Measurements from ENCODE around the gene BORA.
"Not testable (repeated sequence)": the region's sequence is repeated elsewhere in the genome, so short reads cannot be mapped to it uniquely, and the experiment has no call there.

DNA sequence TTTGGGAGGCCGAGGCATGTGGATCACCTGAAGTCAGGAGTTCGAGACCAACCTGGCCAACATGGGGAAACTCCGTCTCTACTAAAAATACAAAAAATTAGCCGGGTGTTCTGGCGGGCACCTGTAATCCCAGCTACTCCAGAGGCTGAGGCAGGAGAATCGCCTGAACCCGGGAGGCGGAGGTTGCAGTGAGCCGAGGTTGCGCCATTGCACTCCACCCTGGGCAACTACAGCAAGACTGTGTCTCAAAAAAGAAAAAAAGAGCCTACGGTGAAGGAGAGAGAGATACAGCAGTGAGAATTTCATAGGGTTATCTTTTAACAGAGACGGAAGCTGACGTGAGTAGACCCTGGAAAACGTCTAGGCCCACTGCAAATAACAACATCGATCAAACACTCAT lies 1.5 kb upstream of the BORA start:
- TF ChIP-seq, protein P1, sequence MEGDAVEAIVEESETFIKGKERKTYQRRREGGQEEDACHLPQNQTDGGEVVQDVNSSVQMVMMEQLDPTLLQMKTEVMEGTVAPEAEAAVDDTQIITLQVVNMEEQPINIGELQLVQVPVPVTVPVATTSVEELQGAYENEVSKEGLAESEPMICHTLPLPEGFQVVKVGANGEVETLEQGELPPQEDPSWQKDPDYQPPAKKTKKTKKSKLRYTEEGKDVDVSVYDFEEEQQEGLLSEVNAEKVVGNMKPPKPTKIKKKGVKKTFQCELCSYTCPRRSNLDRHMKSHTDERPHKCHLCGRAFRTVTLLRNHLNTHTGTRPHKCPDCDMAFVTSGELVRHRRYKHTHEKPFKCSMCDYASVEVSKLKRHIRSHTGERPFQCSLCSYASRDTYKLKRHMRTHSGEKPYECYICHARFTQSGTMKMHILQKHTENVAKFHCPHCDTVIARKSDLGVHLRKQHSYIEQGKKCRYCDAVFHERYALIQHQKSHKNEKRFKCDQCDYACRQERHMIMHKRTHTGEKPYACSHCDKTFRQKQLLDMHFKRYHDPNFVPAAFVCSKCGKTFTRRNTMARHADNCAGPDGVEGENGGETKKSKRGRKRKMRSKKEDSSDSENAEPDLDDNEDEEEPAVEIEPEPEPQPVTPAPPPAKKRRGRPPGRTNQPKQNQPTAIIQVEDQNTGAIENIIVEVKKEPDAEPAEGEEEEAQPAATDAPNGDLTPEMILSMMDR (conservative IDR thresholded peaks at IDR 0.05; ENCODE audit: low read depth, low read length) = not testable (repeated sequence)
- TF ChIP-seq EZH2 (IDR thresholded peaks at IDR 0.05; ENCODE audit: low read length, unreplicated experiment); EZH2phosphoT487 (IDR thresholded peaks at IDR 0.05; ENCODE audit: borderline replicate concordance, low read length): not testable (repeated sequence)

All from PC-3 (cell line).